Measurements from ENCODE around the gene C11orf68.

Gene C11orf68

GRCh38 chr11:65918211-65919140, at the start of gene C11orf68:
TSS of gene C11orf68 (minus strand) at chr11:65919062. CDS start at chr11:65919031, 31 bp downstream.
- POLR2A ChIA-PET (ENCODE audit: low non-redundant PET): interaction anchor here (0.6 kb wide), 1 partner anchor 93 kb away, joined by 5 read pairs; no protein-coding TSS in a partner anchor
- DNase-seq (ENCODE audit: low spot score): no peak
- CTCF ChIA-PET: interaction anchor here (1.0 kb wide), 1 partner anchor 30 kb away, joined by 5 read pairs; the partner anchor contains the start of gene FIBP
- no peak for TF ChIP-seq CTCF (conservative IDR thresholded peaks at IDR 0.05; ENCODE audit: low read depth)
- peak within 1 kb of the TSS; percentile 93 for H3K27ac ChIP-seq

- DNase-seq (ENCODE audit: low spot score): no peak
- ChIA-PET CTCF (interaction anchor here (0.6 kb wide), 1 partner anchor 256 kb away, joined by 3 read pairs; no protein-coding TSS in a partner anchor), POLR2A (ENCODE audit: low non-redundant PET) (interaction anchor here (0.7 kb wide), 1 partner anchor 86 kb away, joined by 6 read pairs; no protein-coding TSS in a partner anchor)
- TF ChIP-seq CTCF (conservative IDR thresholded peaks at IDR 0.05; ENCODE audit: low read depth): no peak
- H3K27ac ChIP-seq: no peak overlapping the region
These were observed 48.6 kb upstream of the C11orf68 start for GRCh38 chr11:65967329-65967934.

GRCh38 chr11:65965986-65966762, 47.3 kb upstream of the C11orf68 start:
- H3K27ac ChIP-seq: no peak overlapping the region
- CTCF ChIA-PET: interaction anchor here (0.6 kb wide), 2 partner anchors 102 to 233 kb away, joined by 3 read pairs; no protein-coding TSS in a partner anchor
- POLR2A ChIA-PET (ENCODE audit: low non-redundant PET): interaction anchor here (0.6 kb wide), 1 partner anchor 1523 kb away, joined by 3 read pairs; no protein-coding TSS in a partner anchor
- TF ChIP-seq CTCF (conservative IDR thresholded peaks at IDR 0.05; ENCODE audit: low read depth): no peak
- DNase-seq (ENCODE audit: low spot score): no peak

- POLR2A ChIA-PET (ENCODE audit: low non-redundant PET): no interaction called here
- DNase-seq (ENCODE audit: low spot score): no peak
- CTCF ChIA-PET: interaction anchor here (0.8 to 1.0 kb wide), 2 partner anchors 76 to 80 kb away, joined by 3 read pairs; no protein-coding TSS in a partner anchor
- H3K27ac ChIP-seq: no peak overlapping the region
- TF ChIP-seq CTCF (conservative IDR thresholded peaks at IDR 0.05; ENCODE audit: low read depth): no peak
These were observed 46.0 kb upstream of the C11orf68 start for GRCh38 chr11:65964906-65965305.

- CTCF ChIA-PET: interaction anchor here (1.4 kb wide), 1 partner anchor 73 kb away, joined by 5 read pairs; no protein-coding TSS in a partner anchor
These were observed 43.3 kb upstream of the C11orf68 start for GRCh38 chr11:65962141-65962564.

More at GRCh38 chr11:65962141-65962564, 43.3 kb upstream of the C11orf68 start:
- peak overlapping the region; percentile 86 for H3K27ac ChIP-seq
- no peak for DNase-seq (ENCODE audit: low spot score)
- POLR2A ChIA-PET (ENCODE audit: low non-redundant PET): no interaction called here
- no peak for TF ChIP-seq CTCF (conservative IDR thresholded peaks at IDR 0.05; ENCODE audit: low read depth)
